ENCODE data around the gene KLHL18.

DNA sequence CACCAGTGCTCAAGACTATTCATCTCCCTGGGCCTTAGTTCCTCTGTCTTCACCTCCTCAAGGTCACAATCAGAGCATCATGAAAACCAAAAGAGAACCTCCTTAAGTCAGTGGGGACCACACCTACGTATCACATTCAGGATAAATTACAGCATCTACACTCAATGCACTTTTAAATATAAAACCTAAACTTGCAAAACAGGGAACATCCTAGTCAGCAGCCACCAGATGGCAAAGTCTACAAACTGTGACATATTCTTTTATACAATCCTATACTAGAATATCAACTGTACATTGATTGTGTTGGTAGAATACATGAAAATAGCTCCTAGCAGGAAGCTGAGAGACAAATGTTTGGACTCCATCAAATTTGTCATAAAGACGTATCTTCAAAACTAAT lies 8.1 kb upstream of the KLHL18 start:
- TF ChIP-seq, protein P1, sequence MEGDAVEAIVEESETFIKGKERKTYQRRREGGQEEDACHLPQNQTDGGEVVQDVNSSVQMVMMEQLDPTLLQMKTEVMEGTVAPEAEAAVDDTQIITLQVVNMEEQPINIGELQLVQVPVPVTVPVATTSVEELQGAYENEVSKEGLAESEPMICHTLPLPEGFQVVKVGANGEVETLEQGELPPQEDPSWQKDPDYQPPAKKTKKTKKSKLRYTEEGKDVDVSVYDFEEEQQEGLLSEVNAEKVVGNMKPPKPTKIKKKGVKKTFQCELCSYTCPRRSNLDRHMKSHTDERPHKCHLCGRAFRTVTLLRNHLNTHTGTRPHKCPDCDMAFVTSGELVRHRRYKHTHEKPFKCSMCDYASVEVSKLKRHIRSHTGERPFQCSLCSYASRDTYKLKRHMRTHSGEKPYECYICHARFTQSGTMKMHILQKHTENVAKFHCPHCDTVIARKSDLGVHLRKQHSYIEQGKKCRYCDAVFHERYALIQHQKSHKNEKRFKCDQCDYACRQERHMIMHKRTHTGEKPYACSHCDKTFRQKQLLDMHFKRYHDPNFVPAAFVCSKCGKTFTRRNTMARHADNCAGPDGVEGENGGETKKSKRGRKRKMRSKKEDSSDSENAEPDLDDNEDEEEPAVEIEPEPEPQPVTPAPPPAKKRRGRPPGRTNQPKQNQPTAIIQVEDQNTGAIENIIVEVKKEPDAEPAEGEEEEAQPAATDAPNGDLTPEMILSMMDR (IDR thresholded peaks at IDR 0.05), result no peak
- no peak for TF ChIP-seq POLR2A (IDR thresholded peaks at IDR 0.05)
- TF ChIP-seq POLR2AphosphoS5 (IDR thresholded peaks at IDR 0.05; ENCODE audit: insufficient read depth in 1 of 2, low read depth in 1 of 2), result no peak

All from vagina (tissue), 2 donors.